GM19351 (cell line): Measurements from ENCODE around the gene ARID3C.

Experiments used
- ATAC-seq: cut with Tn5 transposase; IDR thresholded peaks from one replicate; pipeline ENCODE4 v1.9.1; 2021; ENCODE audit warnings: mild to moderate bottlenecking, moderate library complexity; ENCODE audit not compliant: unreplicated experiment

The ARID3C gene, protein sequence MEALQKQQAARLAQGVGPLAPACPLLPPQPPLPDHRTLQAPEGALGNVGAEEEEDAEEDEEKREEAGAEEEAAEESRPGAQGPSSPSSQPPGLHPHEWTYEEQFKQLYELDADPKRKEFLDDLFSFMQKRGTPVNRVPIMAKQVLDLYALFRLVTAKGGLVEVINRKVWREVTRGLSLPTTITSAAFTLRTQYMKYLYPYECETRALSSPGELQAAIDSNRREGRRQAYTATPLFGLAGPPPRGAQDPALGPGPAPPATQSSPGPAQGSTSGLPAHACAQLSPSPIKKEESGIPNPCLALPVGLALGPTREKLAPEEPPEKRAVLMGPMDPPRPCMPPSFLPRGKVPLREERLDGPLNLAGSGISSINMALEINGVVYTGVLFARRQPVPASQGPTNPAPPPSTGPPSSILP

DNA sequence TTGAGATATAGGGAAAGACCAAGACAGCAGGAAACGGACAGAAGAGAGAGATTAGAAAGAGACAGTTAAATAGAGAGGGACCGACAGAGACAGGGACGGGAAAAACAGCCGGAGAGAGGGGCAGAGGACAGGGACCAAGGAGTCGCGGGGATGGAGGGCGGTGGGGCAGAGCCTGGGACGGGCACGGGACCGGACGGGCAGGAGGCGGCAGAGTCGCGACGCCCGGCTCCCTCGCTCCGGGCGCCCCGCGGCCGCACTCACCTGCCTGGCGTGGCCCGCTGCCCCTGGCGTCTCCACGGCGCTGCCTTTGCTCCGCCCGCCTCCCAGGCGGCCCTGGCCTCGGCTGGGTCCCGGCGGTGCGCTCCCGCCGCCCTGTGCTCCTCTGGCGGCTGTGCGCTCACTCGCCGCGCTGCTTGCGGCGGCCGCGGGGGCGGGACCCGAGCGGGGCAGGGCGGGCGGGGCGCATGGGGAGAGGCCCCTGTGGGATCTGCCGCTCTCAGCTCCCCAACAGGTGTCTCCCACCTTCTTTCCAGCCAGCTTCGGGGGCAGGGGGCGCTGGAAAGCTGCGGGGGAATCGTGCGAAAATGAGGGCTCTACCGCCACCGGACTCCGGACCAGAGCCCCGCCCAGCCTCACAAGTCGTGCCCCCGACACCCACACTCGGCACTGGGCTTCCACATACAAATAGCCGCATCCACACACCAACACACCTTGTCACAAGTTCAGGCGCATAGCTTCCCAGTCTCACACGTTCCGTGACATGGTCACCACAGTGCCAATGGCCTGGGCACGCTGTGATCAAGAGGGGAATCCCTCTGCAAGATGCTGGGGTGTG lies at the start of gene ARID3C:
ARID3C (minus strand) TSS at position 411 of the 835 bp plus-strand sequence. CDS start 1,052 bp downstream, outside the sequence.
- ATAC-seq: peak; percentile 63

DNA sequence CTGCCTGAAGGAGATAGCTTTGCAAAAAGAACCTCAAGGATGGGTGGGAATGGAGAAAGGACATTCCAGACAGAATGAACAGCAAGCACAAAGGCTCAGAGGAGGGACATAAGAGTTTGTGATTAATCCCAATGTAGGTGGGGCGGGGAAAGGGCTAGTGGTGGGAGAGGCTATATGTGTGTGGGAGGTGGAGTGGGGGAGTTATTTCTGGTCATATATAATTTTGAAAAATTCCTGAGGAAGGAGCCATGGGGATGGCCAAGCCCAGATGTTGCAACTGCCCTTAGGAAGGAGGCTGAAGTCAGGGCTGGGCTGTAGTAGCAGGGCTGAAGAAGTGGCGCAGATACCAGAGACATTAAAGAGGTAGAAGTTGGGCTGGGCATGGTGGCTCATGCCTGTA lies 47.0 kb upstream of the ARID3C start:
- ATAC-seq: no peak

DNA sequence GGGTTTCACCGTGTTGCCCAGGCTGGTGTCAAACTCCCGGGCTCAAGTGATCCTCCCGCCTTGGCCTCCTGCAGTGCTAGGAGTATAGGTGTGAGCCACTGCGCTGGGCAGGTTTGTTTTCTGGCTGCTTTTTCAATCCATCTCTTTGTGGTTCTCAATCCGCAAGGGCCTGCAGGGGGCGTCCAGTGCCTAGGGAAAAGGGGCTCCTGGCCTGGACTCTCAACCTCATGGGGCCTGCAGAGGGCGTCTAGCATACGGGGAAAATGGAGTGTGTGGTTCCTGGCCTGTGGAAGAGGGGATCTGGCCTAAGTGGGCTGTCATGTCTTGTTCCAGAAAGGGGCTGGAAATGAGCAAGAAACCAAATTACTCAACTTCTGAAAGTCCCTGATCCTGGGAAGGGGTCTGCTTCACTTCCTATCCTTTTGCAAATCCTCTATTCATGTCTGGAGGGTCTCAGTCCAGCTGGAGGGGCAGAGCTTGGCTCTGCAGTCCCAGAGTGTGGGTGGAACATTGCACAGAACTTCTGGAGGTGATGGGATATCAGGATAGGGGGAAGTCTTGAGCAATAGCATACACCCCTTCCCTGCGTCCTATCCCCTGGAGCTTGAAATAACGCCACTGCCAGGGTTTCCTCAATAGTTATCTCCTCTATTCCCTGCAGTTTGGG lies 46.3 kb upstream of the ARID3C start:
- peak; percentile 63 for ATAC-seq

DNA sequence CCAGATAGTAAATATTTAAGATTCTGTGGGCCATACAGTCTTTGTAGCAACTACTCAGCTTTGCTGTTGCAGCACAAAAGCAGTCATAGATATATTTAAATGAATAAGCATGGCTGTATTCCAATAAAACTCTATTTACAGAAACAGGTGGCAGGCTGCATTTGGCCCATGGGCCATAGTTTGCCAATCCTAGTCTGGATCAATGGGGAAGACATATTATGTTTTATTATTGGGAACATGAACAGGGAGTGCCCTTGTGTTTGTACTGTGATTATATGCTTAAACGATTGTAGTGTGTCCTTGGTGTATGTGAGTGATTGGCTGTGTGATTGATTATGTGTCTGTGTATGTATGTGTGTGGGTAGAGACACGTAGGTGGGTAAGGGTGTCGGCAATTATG lies 45.6 kb upstream of the ARID3C start:
- no peak for ATAC-seq

DNA sequence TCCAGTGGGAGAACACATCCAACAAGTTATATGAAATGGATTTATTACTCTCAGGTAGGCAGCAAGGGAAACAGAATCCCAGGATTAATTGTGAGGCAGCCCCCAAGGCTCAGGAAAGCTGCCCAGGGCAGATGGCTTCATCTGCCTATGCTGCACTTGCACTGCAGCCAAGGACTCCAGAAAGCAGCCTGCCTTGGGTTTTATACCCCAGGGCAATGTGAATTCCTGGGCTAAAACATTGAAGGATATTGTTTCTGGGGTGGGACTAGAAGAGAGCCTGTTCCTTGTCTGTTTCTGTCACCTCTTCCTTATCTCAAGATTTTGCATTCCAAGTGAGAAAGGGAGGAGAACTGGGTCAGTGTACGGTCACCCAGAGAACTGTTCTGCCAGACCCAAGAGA lies 42.4 kb upstream of the ARID3C start:
- no peak for ATAC-seq

DNA sequence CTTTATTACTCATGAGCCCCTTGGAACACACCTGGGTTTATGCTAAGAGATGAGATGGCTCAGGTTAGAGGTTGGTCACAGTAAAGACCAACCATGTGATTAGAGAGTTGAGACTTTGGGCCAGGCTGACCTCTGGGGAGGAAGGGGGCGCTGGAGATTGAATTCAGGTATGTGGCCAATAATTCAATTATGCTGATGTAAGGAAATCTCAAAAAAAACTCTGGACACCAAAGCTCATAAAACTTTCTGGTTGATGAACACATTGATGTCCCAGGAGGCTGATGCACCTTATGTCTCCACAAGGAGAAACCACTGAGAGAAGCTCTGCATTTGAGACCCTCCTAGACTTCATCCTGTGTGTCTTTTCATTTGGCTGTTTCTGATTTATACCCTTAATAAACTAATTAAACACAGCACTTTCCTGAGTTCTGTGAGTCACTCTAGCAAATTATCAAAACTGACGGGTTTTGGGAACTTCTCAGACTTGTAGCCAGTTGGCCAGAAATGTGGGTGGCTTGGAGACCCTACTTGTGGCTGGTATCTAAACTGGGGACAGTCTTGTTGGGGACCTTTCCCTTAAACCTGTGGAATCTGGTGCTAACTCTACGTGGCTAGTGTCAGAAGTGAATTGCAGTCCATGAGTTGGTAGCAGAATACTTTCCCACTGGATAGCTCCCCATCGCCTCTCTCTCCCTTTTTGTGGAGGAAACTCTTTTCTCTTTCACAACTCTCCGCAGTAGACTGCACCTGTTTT lies 41.1 kb upstream of the ARID3C start:
- ATAC-seq: no peak

DNA sequence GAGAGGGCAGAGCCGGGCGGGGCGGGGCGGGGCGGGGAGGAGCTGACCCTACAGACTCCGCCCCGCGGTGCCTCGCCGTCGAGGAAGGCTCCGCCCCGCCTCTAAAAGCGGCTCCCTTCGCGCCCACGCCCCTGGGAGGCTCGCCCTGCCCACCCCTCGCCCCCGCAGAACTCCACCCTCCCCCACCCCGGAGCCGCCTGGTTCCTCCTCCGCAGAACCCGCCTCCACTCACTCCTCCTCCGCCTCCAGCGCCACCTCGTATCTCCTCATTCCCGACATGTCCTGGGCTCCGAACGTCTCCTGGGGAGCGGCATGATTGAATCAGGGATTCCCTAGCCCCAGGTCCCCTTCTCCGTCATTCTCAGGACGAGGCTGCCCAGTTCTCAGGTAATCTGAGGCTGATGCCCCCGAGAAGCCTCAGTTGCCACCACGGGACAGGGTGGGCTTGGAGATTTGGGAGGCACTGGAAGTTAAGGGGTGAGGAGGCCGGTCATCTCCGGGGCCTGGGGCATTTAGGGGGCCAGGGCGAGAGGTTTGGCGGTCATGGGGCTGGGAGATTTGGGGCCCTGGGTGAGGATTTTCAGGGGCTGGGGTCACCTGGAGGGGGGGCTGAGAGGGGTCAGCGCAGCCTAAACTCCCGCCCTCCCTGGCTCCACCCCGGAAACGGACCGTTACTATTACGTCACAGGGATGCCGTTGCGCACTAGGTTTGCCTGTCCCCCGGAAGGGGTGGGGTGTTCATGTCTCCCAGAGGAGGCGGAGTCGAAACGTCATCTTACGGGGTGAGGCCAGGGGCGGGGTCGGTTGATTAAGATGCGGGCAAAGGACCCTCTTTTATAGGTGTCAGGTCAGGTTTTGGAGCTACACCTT lies 36.8 kb upstream of the ARID3C start:
- peak; percentile 72 for ATAC-seq

DNA sequence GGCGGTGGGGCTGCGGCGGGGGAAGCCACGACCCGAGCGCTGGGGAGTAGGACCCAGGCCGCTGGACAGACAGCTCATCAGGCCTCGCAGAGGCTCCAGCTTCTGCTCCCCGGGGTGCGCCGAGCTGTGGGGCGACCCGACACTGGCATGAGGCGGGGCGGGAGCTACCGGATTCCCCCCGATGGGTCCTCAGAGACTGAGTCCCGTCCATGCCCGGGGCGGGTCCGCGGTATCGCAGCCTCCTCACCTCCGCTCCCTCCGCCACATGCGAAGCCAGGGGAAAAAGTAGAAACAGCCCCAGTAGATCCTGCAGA lies 36.2 kb upstream of the ARID3C start:
- ATAC-seq: peak; percentile 12

DNA sequence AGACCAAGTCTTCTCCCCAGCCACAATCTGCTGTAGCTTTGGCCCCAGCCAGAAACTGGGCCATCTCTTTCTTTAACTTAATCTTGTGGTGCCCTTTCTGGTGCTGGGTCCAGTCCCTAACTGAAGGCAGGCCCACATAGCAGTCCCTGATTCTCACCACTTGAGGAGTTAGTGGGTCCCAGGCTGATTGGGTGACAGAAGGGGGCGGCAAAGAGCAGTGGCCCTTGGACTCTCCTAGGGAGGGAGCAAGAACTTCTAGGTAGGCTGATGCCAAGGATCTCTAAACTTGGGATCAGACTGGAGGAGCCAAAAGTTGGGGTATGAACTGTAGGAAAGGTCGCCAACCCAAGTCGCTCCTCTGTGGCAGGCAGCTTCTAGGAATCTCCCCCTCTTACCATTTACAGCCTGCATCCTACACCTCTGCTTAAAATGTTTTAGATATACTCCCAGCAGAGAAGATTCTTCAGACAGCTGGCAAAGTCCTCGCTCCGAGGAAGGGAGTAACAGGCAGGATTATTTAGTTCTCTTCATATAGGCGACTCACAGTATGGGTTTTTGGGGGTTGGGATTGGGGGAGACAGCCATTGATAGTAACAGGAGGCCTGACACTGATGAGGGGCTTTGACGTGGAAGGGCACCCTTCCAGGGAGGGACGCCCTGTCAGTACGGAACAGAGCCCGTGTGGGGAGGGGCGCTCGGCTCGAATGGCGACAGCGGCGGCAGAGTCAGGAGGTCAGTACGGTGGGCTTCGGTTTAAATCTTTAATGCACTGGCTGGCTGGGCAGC lies 35.6 kb upstream of the ARID3C start:
- ATAC-seq: peak; percentile 60

DNA sequence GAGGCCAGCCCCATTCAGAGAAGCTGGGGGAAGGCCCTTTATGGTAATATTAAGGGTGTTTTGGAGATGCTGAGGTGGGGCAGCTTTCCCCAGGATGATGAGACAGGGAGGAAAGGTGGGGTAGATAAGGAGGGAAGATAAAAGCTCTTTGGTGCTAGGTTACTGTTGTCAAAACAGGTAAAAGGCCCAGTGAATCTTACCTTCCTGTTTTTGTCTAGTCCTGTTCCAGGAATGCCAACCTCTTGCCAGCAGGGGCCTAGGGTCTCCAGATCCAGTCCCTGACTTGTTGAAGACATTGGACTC lies 34.4 kb upstream of the ARID3C start:
- no peak for ATAC-seq

DNA sequence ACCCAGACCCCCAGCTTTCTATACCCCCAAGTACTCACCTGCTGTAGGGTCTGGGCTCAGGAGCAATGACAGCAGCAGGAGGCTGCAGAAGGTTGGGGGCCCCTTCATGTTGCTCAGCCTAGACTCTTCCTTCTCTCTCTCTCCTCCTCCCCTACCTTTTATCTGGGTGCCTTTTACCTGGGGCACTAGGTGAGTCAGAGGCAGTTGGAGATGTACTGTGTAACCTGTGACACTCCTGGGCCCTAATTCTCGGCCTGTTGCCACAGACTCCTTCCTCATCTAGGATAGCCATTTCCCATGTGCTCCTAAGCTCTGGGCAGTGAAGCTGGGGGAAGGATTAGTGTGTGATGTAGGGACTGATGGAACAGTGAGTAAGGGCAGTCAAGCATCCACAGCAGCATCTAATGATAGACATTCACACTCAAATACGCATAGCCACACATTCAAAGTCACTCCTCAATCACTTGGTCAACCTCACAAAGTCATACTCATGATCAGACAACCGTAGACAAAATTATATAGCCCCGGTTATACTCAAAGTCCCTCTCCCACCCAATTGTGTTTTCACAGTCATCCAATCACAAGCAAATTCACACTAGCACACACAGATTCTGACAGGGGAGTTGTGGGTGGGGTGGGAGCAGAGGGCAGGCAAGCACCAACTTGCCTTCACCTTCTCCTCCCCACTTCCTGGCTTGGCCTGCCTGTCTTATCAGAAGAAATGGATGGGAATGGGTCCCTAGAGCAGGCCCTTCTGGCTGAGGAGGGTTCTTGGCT lies 33.8 kb upstream of the ARID3C start, which contains the start of gene CCL27:
CCL27 (minus strand) TSS at position 132 of the 777 bp plus-strand sequence; CDS start at position 108, 24 bp downstream.
- ATAC-seq: no peak

DNA sequence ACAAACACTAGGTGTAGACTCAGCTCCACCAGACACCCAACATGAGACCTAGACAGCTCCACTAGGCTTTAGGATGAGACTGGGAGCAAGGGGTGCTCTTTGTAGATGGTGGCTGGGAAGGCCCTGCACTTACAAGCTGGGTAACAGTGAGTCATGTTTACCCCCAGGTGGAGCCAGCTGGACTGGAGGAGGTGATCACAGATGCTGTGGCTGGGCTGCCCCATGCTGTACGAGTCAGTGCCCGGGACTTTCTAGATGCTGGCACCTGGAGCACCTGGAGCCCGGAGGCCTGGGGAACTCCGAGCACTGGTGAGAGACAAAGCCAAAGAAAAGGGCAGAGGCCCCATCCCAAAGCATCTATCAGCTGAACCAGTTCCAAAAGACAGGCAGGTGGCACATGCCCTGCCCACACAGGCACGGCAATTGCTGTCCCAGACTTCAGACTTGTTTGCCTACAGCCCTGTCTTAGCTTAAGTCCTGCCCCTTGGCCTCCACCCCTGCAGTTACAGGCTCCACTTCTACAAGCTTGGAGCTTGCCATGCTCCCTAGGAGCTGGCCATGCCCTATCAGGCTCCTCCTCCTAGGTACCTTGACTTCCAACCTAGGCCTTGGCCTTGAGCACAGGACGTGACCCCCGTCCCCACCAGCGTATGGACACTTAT lies 30.9 kb upstream of the ARID3C start:
- no peak for ATAC-seq

DNA sequence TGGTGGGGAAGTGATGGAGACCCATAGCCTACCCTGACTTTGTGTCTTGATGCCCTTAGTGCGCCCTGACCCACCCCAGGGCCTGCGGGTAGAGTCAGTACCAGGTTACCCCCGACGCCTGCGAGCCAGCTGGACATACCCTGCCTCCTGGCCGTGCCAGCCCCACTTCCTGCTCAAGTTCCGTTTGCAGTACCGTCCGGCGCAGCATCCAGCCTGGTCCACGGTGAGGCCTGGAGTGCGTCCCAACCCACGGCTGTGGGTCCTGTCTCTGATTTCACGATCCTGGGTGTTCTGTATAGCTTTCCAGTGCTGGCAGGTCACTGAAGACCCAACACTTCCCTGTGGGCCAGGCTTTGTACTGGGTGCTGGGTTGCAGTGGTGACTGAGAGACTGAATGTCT lies 29.6 kb upstream of the ARID3C start:
- no peak for ATAC-seq

DNA sequence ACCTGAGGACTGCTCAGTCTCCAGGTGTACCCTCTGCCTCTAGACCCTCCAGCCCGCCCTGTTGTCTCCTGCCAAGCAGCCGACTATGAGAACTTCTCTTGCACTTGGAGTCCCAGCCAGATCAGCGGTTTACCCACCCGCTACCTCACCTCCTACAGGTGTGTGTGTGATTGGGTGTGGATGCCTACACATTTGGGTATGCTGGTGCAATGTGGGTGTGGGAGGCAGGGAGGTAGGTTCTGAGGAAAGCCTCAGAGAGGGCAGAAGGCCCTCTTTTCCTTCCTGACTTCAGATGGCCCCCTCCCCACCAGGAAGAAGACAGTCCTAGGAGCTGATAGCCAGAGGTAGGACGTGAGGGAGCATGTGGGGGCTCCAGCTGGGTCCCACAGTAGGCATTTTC lies 28.1 kb upstream of the ARID3C start:
- no peak for ATAC-seq

DNA sequence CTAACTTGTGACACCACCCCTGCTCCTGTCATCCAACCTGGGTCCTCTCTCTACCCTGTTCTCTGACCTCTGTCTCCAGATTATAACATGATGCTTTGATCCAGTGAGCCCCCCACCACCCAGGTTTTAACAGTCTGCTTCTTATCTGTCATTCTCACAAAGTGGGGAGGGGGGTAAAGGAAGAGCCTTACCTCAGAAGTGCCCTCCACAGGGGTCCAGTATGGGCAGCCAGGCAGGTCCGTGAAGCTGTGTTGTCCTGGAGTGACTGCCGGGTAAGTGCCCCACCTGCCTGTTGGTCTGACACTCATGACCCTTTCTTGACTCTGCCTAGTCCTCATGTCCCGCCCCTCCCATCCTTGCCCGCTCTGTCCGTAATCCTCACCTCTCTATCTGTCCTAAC lies 26.5 kb upstream of the ARID3C start:
- ATAC-seq: no peak

DNA sequence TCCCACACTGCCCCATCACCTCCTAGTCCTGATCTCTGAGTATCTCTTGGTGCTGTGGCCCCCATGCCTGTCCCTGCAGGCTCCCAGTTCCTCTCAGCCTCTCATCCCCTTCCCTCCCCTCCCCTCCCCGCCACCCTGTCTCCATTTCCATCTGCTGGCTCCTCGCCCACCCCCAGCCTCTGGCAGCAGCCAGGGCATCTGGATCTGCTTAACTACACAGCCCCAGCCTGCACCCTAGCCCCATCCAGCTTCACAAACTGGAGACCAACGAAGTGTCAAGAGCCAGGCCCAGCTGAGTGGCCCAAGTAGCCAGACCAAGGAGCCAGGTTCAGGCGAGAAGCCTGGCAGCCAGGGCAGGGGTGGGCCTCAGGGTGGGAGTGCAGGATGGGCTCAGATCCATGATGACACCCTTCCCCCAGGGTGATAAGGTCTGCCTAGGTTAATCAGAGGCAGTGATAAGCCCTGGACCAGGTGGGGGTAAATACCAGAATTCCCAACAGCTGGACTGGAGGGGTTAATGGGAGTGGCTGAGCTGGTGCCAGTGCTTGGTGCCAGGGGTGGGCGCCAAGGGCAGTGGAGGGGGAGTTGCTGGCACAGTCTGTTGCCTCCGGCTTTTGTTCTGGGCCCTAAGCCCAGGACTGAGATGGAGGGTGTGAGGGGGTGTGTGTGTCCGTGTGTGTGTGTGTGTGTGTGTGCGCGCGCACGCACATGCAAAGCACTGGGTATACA lies 25.6 kb upstream of the ARID3C start:
- ATAC-seq: no peak
